HG03432 (cell line): Measurements from ENCODE around the gene P3H2.

ENCODE experiments used
- ATAC-seq: cut with Tn5 transposase; IDR thresholded peaks from one replicate; pipeline ENCODE4 v1.9.1; 2021; ENCODE audit warnings: mild to moderate bottlenecking, moderate library complexity; ENCODE audit not compliant: unreplicated experiment

The P3H2 gene

GRCh38 chr3:189907803-189908202, 212.9 kb downstream of the P3H2 start:
- no peak for ATAC-seq
